Gastroesophageal sphincter (tissue), 4 donors: Measurements from ENCODE around the gene XRCC4. TPM values are rescaled to one million over a fixed set of nuclear protein-coding genes. Genes with fewer than 3 reads are reported as not detected.

Experiments used
- ATAC-seq: fragments of 150-250 bp; one replicate; pipeline ENCODE4 v1.9.1; 2016; ENCODE audit warnings: mild to moderate bottlenecking, moderate library complexity
- H3K27ac ChIP-seq, 4 donors: fragments of 200-600 bp; sonication (generic) in 3 of 4; 1 replicate in 3 of 4; 2 replicates in 1 of 4; pipeline ENCODE4 v1.5.1; 2016 to 2019
- H3K27me3 ChIP-seq: fragments of 200-600 bp; sonication (generic); one replicate; pipeline ENCODE4 v1.5.1; 2019
- H3K36me3 ChIP-seq, 2 donors: fragments of 200-600 bp; sonication (generic); one replicate each; pipeline ENCODE4 v1.5.1; 2019; ENCODE audit warnings: control low read depth in 1 of 2
- H3K4me1 ChIP-seq, 3 donors: fragments of 200-600 bp; sonication (generic); 1 replicate in 2 of 3; 2 replicates in 1 of 3; pipeline ENCODE4 v1.5.1; 2016 to 2019; ENCODE audit warnings: control low read depth in 2 of 3
- H3K4me3 ChIP-seq, 2 donors: fragments of 200-600 bp; sonication (generic); one replicate each; pipeline ENCODE4 v1.5.1; 2019; ENCODE audit warnings: mild to moderate bottlenecking in 1 of 2, moderate library complexity in 1 of 2
- H3K9me3 ChIP-seq, 3 donors: fragments of 200-600 bp; sonication (generic); one replicate each; pipeline ENCODE4 v1.5.1; 2017 to 2019; ENCODE audit warnings: control low read depth in 2 of 3
- CTCF ChIP-seq, 4 experiments: fragments of 200-600 bp in 2 of 4; fragments of 450-650 bp in 2 of 4; sonication (generic) in 1 of 4; IDR thresholded peaks; one replicate each; pipeline ENCODE4 v1.5.1; 2017 to 2019; ENCODE audit warnings: antibody characterized with exemption in 4 of 4, mild to moderate bottlenecking in 2 of 4, moderate library complexity in 2 of 4
- EP300 ChIP-seq: sonication (generic); formaldehyde crosslinking; IDR thresholded peaks from one replicate; pipeline ENCODE4 v1.6.1; 2017; ENCODE audit warnings: antibody characterized with exemption, mild to moderate bottlenecking
- POLR2A ChIP-seq, 2 donors: fragments of 450-650 bp; IDR thresholded peaks; one replicate each; pipeline ENCODE4 v1.6.1; 2017; ENCODE audit warnings: antibody characterized with exemption in 2 of 2, mild to moderate bottlenecking in 2 of 2, moderate library complexity in 1 of 2
- POLR2AphosphoS5 ChIP-seq: sonication (generic); formaldehyde crosslinking; IDR thresholded peaks from one replicate; pipeline ENCODE4 v1.6.1; 2017; ENCODE audit warnings: antibody characterized with exemption
- WGBS, 2 donors: methylation state at CpG; one replicate each; pipeline ENCODE4 v1.1.5; 2018; ENCODE audit warnings: low coverage in 1 of 2; 5-methylcytosine and 5-hydroxymethylcytosine counted together
- total RNA-seq, 4 donors: library from RNA; depleted of rRNA; stranded (reverse); fragments of >200 nt; gene quantifications; one replicate each; pipeline ENCODE4 v1.1.0, GENCODE V29; 2016

The XRCC4 gene
- total RNA-seq, 4 donors from 2014 or later: 3.7 to 9.3 (median 5.4) TPM

GRCh38 chr5:83133797-83134196 is 56.5 kb downstream of the XRCC4 start:
- Histone ChIP-seq H3K27me3 (no peaks in the 10 kb centered on the region), H3K4me1 (no peaks in the 10 kb centered on the region), H3K4me3 (no peak overlapping the region), H3K36me3 (peaks cover 0 to 9% of the 10 kb centered on the region in 2 donors), H3K9me3 (no peaks in the 10 kb centered on the region), H3K27ac (no peak overlapping the region)
- no peak for TF ChIP-seq EP300
- TF ChIP-seq POLR2A (IDR thresholded peaks at IDR 0.05): no peak
- TF ChIP-seq POLR2AphosphoS5: no peak
- TF ChIP-seq CTCF (IDR thresholded peaks at IDR 0.05): no peak
- no peak for ATAC-seq
- WGBS, 2 donors: 97% methylated on average over 11 of the region's 18 CpGs; no CpG with 5 or more reads in 1 of the 2 donors

GRCh38 chr5:83142526-83142925 is 65.2 kb downstream of the XRCC4 start:
- Histone ChIP-seq H3K4me1 (peaks cover 0 to 18% (median 0%) of the 10 kb centered on the region in 3 donors), H3K9me3 (no peaks in the 10 kb centered on the region), H3K36me3 (no peaks in the 10 kb centered on the region), H3K4me3 (no peak overlapping the region), H3K27me3 (no peaks in the 10 kb centered on the region), H3K27ac (no peak overlapping the region)
- TF ChIP-seq POLR2AphosphoS5 (no peak), POLR2A (IDR thresholded peaks at IDR 0.05) (no peak), CTCF (IDR thresholded peaks at IDR 0.05) (no peak), EP300 (no peak)
- WGBS, 2 donors: 64% methylated on average over 2 of the region's 2 CpGs
- no peak for ATAC-seq

GRCh38 chr5:83145241-83145640 is 67.9 kb downstream of the XRCC4 start:
- no peak for TF ChIP-seq CTCF (IDR thresholded peaks at IDR 0.05)
- no peak for TF ChIP-seq POLR2AphosphoS5
- TF ChIP-seq POLR2A (IDR thresholded peaks at IDR 0.05): no peak
- no peak for TF ChIP-seq EP300
- Histone ChIP-seq H3K36me3 (no peaks in the 10 kb centered on the region), H3K27me3 (no peaks in the 10 kb centered on the region), H3K4me3 (no peak overlapping the region), H3K4me1 (peaks cover 0 to 18% (median 0%) of the 10 kb centered on the region in 3 donors), H3K27ac (peak overlapping the region in 2 of 4 donors; percentile 9 to 37), H3K9me3 (no peaks in the 10 kb centered on the region)
- ATAC-seq: no peak

GRCh38 chr5:83145882-83146331 is 68.6 kb downstream of the XRCC4 start:
- Histone ChIP-seq H3K27me3 (no peaks in the 10 kb centered on the region), H3K9me3 (no peaks in the 10 kb centered on the region), H3K4me3 (no peak overlapping the region), H3K4me1 (peaks cover 0 to 18% (median 0%) of the 10 kb centered on the region in 3 donors), H3K27ac (peak overlapping the region in 2 of 4 donors; percentile 9 to 37), H3K36me3 (no peaks in the 10 kb centered on the region)
- TF ChIP-seq EP300: no peak
- TF ChIP-seq POLR2A (IDR thresholded peaks at IDR 0.05): no peak
- no peak for TF ChIP-seq POLR2AphosphoS5
- no peak for TF ChIP-seq CTCF (IDR thresholded peaks at IDR 0.05)
- ATAC-seq: no peak

GRCh38 chr5:83146441-83146840 is 69.1 kb downstream of the XRCC4 start:
- TF ChIP-seq POLR2AphosphoS5: no peak
- no peak for TF ChIP-seq CTCF (IDR thresholded peaks at IDR 0.05)
- TF ChIP-seq EP300: no peak
- TF ChIP-seq POLR2A (IDR thresholded peaks at IDR 0.05): no peak
- H3K36me3 ChIP-seq: no peaks in the 10 kb centered on the region
- peaks cover 0 to 18% (median 0%) of the 10 kb centered on the region in 3 donors for H3K4me1 ChIP-seq
- H3K27me3 ChIP-seq: no peaks in the 10 kb centered on the region
- ATAC-seq: no peak
- no peak overlapping the region for H3K4me3 ChIP-seq
- 55 to 67% methylated on average over 3 to 4 of the region's 4 CpGs for whole genome bisulfite sequencing, 2 donors
- H3K9me3 ChIP-seq: no peaks in the 10 kb centered on the region
- H3K27ac ChIP-seq: peak overlapping the region in 1 of 4 donors; percentile 37
